Liver (tissue), 9 donors: ENCODE results near the gene LHFPL2. TPM values are rescaled to one million over a fixed set of nuclear protein-coding genes. Genes with fewer than 3 reads are reported as not detected.
A peak's percentile ranks its signal among the peaks of the same experiment; 100 is the strongest.

Experiments
- DNase-seq: peaks from one replicate; pipeline ENCODE4 v3.0.0-alpha.2; 2017; ENCODE audit warnings: low spot score
- H3K27ac ChIP-seq, 2 donors: one replicate each; pipeline ENCODE4 v1.7.0; 2013; ENCODE audit warnings: inconsistent platforms in 2 of 2, low read length in 2 of 2, control low read depth in 1 of 2, low read depth in 1 of 2, mild to moderate bottlenecking in 1 of 2
- H3K27me3 ChIP-seq, 4 donors: one replicate each; pipeline versions ENCODE4 v1.6.1 to v1.7.0; 2013; ENCODE audit warnings: low read length in 3 of 4, inconsistent platforms in 1 of 4, mild to moderate bottlenecking in 1 of 4, moderate library complexity in 1 of 4; ENCODE audit not compliant: control insufficient read depth in 4 of 4, insufficient read depth in 4 of 4
- H3K36me3 ChIP-seq, 4 donors: one replicate each; pipeline versions ENCODE4 v1.6.1 to v1.7.0; 2013; ENCODE audit warnings: low read length in 3 of 4, mild to moderate bottlenecking in 3 of 4, low read depth in 1 of 4, moderate library complexity in 1 of 4; ENCODE audit not compliant: control insufficient read depth in 4 of 4, insufficient read depth in 3 of 4
- H3K4me1 ChIP-seq, 4 donors: one replicate each; pipeline versions ENCODE4 v1.6.1 to v1.7.0; 2013; ENCODE audit warnings: low read length in 3 of 4, mild to moderate bottlenecking in 3 of 4, moderate library complexity in 1 of 4; ENCODE audit not compliant: control insufficient read depth in 4 of 4, insufficient read depth in 4 of 4
- H3K4me3 ChIP-seq, 3 donors: one replicate each; pipeline versions ENCODE4 v1.6.1 to v1.7.0; 2013; ENCODE audit warnings: low read length in 3 of 3, control low read depth in 1 of 3, low read depth in 1 of 3, mild to moderate bottlenecking in 1 of 3
- H3K9ac ChIP-seq, 2 donors: one replicate each; pipeline ENCODE4 v1.7.0; 2013; ENCODE audit warnings: low read length in 2 of 2, mild to moderate bottlenecking in 2 of 2, moderate library complexity in 2 of 2, control low read depth in 1 of 2, low read depth in 1 of 2
- H3K9me3 ChIP-seq, 4 donors: one replicate each; pipeline versions ENCODE4 v1.6.1 to v1.7.0; 2013; ENCODE audit warnings: low read length in 3 of 4; ENCODE audit not compliant: control insufficient read depth in 4 of 4
- FOXA1 ChIP-seq: IDR thresholded peaks from 2 replicates; pipeline ENCODE4 v1.6.1; 2016; ENCODE audit warnings: antibody characterized with exemption
- FOXA2 ChIP-seq: IDR thresholded peaks from 2 replicates; pipeline ENCODE4 v1.6.1; 2016; ENCODE audit warnings: antibody characterized with exemption
- HNF4G ChIP-seq: IDR thresholded peaks from 2 replicates; pipeline ENCODE4 v1.6.1; 2016; ENCODE audit warnings: antibody characterized with exemption
- JUND ChIP-seq, 2 donors: IDR thresholded peaks; 2 replicates each; pipeline ENCODE4 v1.6.1; 2016; ENCODE audit warnings: antibody characterized with exemption in 2 of 2
- NR2F2 ChIP-seq: IDR thresholded peaks from 2 replicates; pipeline ENCODE4 v1.6.1; 2016; ENCODE audit warnings: antibody characterized with exemption
- RAD21 ChIP-seq, 2 donors: IDR thresholded peaks; 2 replicates each; pipeline ENCODE4 v1.6.1; 2016; ENCODE audit warnings: antibody characterized with exemption in 2 of 2, mild to moderate bottlenecking in 2 of 2
- SP1 ChIP-seq: IDR thresholded peaks from 2 replicates; pipeline ENCODE4 v1.6.1; 2018; ENCODE audit warnings: antibody characterized with exemption, mild to moderate bottlenecking
- TAF1 ChIP-seq: conservative IDR thresholded peaks from 2 replicates; pipeline ENCODE4 v1.6.1; 2016; ENCODE audit warnings: antibody characterized with exemption, mild to moderate bottlenecking
- YY1 ChIP-seq: IDR thresholded peaks from 2 replicates; pipeline ENCODE4 v1.6.1; 2016; ENCODE audit warnings: antibody characterized with exemption, mild to moderate bottlenecking
- WGBS: extraction: QIAGEN DNeasy Blood & Tissue Kit; methylation state at CpG from one replicate; pipeline ENCODE4 v1.1.7; 2013; 5-methylcytosine and 5-hydroxymethylcytosine counted together
- polyA plus RNA-seq, 2 donors: library from polyadenylated mRNA; stranded (reverse) in 1 of 2; unstranded in 1 of 2; fragments of 200-250 nt in 1 of 2; fragments of >200 nt in 1 of 2; fragmentation: Nextera tagmentation in 1 of 2; extraction: Ambion mirVana in 1 of 2; gene quantifications; one replicate each; pipeline versions ENCODE4 v1.2.1 to v1.2.3, GENCODE V29; 2013 to 2015
- total RNA-seq, 2 donors: library from RNA; depleted of rRNA; stranded (reverse); fragments of >200 nt; gene quantifications; one replicate each; pipeline ENCODE4 v1.2.3, GENCODE V29; 2014
- TF ChIP-seq, protein P1 (sequence below): fragments of 150-350 bp; IDR thresholded peaks from 2 replicates; pipeline ENCODE4 v1.5.1; 2017; ENCODE audit warnings: improper control_type of control experiment, low read depth, low read length; ENCODE audit not compliant: missing input control
- TF ChIP-seq, protein P2 (sequence below): IDR thresholded peaks from 2 replicates; pipeline ENCODE4 v1.6.1; 2016; ENCODE audit warnings: antibody characterized with exemption
- donor health status: healthy.
- donor health status: healthy.
- donor health status: healthy.
- donor health status: healthy.
- donor health status: healthy.

LHFPL2 gene
- total and polyA plus RNA-seq, 4 donors: 1.6 to 9.4 (median 5.6) TPM

DNA sequence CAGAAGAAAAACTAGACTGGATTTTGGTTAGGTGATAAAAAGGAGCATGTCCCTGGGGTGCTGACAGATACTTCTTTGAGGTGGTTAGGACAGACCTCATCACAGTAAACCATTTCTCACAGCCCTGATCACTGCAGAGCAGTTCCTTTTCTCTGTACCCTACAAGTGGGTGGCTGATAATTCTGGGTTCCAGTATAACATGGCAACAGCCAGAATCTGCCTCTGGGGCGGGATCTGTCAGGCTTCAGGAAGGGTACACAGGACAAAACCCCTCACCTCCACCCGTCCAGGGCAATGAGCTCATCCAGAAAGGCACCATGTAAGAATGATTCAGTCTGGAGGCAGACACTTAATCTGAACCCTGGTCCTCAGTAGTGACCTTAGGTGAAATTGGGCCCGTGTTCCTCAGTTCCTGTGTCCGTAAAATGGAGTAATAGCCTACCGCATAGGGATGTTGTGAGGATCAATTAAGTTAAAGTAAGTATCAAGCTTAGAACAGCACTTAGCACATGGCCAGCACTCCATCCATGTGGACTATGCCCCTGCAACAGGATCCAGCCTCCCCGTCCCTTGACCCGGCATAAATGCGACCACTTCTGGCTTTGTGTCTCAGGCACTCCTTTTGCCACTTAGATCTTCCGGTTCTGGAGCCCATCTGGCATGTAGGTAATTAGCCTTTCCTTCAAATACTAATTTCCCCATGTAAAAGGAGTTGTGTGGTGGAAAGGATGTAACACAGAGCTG is 129.2 kb downstream of the LHFPL2 start (continued):
- TF ChIP-seq, protein P1, sequence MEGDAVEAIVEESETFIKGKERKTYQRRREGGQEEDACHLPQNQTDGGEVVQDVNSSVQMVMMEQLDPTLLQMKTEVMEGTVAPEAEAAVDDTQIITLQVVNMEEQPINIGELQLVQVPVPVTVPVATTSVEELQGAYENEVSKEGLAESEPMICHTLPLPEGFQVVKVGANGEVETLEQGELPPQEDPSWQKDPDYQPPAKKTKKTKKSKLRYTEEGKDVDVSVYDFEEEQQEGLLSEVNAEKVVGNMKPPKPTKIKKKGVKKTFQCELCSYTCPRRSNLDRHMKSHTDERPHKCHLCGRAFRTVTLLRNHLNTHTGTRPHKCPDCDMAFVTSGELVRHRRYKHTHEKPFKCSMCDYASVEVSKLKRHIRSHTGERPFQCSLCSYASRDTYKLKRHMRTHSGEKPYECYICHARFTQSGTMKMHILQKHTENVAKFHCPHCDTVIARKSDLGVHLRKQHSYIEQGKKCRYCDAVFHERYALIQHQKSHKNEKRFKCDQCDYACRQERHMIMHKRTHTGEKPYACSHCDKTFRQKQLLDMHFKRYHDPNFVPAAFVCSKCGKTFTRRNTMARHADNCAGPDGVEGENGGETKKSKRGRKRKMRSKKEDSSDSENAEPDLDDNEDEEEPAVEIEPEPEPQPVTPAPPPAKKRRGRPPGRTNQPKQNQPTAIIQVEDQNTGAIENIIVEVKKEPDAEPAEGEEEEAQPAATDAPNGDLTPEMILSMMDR: no peak
- TF ChIP-seq, protein P2, sequence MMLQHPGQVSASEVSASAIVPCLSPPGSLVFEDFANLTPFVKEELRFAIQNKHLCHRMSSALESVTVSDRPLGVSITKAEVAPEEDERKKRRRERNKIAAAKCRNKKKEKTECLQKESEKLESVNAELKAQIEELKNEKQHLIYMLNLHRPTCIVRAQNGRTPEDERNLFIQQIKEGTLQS: no peak
- TF ChIP-seq SP1 (no peak), HNF4G (no peak), JUND (IDR thresholded peaks at IDR 0.05) (no peak)

DNA sequence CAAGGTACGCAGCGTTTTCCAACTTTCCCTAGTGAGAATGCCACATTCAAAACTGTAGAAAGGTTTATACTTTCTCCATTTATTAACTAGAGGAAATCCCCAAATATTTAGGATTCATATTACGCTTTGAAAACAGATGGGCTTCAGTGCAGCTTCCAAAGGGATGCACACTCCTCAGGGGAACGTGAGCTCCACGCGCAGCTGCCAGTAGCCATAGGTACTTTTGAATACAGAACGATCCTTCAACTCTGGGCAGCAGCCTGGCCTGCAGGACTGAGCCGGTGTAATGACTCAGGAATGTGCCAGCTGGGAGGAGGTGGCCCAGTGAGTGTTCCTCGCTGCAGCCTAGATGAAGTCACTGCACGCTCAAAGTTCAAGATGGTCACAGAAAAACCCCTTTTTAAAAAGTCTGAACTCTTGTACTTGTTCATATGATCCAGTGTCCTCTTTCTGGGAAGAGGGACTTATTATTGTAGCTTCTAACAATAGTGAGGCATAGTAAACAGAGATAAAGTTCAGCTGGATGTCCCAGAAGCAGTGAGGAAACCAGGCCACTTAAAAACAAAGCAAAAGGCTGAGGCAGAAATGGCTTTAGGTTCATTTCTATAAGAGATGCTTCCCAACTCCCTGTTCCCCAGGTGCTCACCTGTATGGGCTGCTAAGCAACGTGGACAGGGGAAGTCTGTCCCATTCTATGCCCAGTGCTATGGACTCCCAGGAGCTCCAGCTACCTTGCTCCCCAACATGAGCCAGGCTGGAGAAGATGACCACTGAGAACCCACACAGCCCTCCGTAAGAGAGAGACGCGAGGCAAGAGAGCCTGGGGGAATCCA is 130.0 kb downstream of the LHFPL2 start:
- H3K4me1 ChIP-seq: no peaks in the 10 kb centered on the region
- no peak overlapping the region for H3K27ac ChIP-seq
- H3K4me3 ChIP-seq: no peak overlapping the region
- H3K36me3 ChIP-seq: no peaks in the 10 kb centered on the region
- no peaks in the 10 kb centered on the region for H3K9me3 ChIP-seq
- peak; percentile 83 for TF ChIP-seq NR2F2
- no peak for TF ChIP-seq TAF1
- TF ChIP-seq, protein P1: no peak
- H3K27me3 ChIP-seq: no peaks in the 10 kb centered on the region
- no peak for DNase-seq
- no peak overlapping the region for H3K9ac ChIP-seq
- WGBS: 70% methylated on average over 14 of the region's 14 CpGs

DNA sequence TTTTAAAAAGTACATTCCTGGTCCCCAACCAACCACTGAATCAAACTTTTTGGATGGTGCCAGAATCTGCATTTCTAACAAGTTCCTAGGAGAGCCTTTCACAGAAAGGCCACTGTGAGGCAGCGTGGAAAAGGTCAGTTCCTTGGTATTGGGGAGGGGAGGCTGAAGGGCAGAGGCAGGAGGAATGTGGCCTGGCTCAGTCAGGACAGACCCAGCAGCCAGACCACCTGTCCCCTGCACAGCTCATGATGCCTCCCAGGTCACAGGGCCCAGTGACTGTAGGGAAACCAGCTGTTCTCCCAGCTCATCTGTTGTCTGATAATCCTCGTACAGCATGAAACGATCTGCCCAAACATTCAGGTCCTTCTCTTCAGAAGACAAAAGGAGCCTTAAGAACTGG is 132.9 kb downstream of the LHFPL2 start:
- no peak overlapping the region for H3K27ac ChIP-seq
- 94% methylated on average over 3 of the region's 3 CpGs for WGBS
- no peak overlapping the region for H3K9ac ChIP-seq
- no peaks in the 10 kb centered on the region for H3K27me3 ChIP-seq
- H3K4me3 ChIP-seq: no peak overlapping the region
- no peak for TF ChIP-seq RAD21 (IDR thresholded peaks at IDR 0.05)
- TF ChIP-seq YY1: no peak
- no peak for TF ChIP-seq FOXA1
- TF ChIP-seq, protein P1: no peak
- TF ChIP-seq FOXA2: no peak
- peaks cover 0 to 9% (median 4%) of the 10 kb centered on the region in 4 donors for H3K4me1 ChIP-seq
- H3K36me3 ChIP-seq: no peaks in the 10 kb centered on the region
- no peak for DNase-seq
- H3K9me3 ChIP-seq: no peaks in the 10 kb centered on the region
